CD4-positive, alpha-beta T cell (primary cell): ENCODE data around the gene LRP2. TPM values are rescaled to one million over a fixed set of nuclear protein-coding genes. Genes with fewer than 3 reads are reported as not detected.
"Not testable (repeated sequence)": the region's sequence is repeated elsewhere in the genome, so short reads cannot be mapped to it uniquely, and the experiment has no call there.

Experiments used
- ATAC-seq: fragments of 200-7000 bp; cut with Tn5 transposase; one replicate; pipeline ENCODE4 v1.10.0; 2022; ENCODE audit warnings: mild to moderate bottlenecking; ENCODE audit not compliant: poor library complexity
- CTCF ChIA-PET: fragments of 350-600 bp; sonication (Branson Sonifier 250); formaldehyde crosslinking; loops from one replicate; lab custom pipeline; 2021; ENCODE audit warnings: antibody characterized with exemption, inconsistent platforms; lab: Charles Lee
- POLR2A ChIA-PET: fragments of 350-600 bp; sonication (Branson Sonifier 250); formaldehyde crosslinking; loops from one replicate; lab custom pipeline; 2021; ENCODE audit warnings: antibody characterized with exemption, inconsistent platforms; lab: Charles Lee
- DNase-seq, 14 experiments: peaks; one replicate each; pipeline ENCODE4 v3.0.0-alpha.2; 2013 to 2020; ENCODE audit warnings: mixed read lengths in 2 of 14
- H3K27ac ChIP-seq, 2 donors: one replicate each; pipeline versions ENCODE4 v1.5.1 to v1.7.0; 2013; ENCODE audit warnings: low read length in 2 of 2, low read depth in 1 of 2, mild to moderate bottlenecking in 1 of 2
- H3K27me3 ChIP-seq, 2 experiments: 1 replicate in 1 of 2; 2 replicates in 1 of 2; pipeline versions ENCODE4 v1.6.1 to v1.7.0; 2013; ENCODE audit warnings: low read length in 2 of 2, control low read depth in 1 of 2, mild to moderate bottlenecking in 1 of 2, moderate library complexity in 1 of 2; ENCODE audit not compliant: insufficient read depth in 2 of 2, control insufficient read depth in 1 of 2
- H3K36me3 ChIP-seq: one replicate; pipeline ENCODE4 v1.6.1; 2013; ENCODE audit warnings: low read length, control low read depth; ENCODE audit not compliant: insufficient read depth
- H3K4me1 ChIP-seq: one replicate; pipeline ENCODE4 v1.6.1; 2013; ENCODE audit warnings: low read length, control low read depth; ENCODE audit not compliant: insufficient read depth
- H3K4me3 ChIP-seq: one replicate; pipeline ENCODE4 v1.5.1; 2013; ENCODE audit warnings: mild to moderate bottlenecking, low read length, moderate library complexity
- H3K9me3 ChIP-seq, 2 experiments: 1 replicate in 1 of 2; 2 replicates in 1 of 2; pipeline versions ENCODE4 v1.6.1 to v1.7.0; 2013; ENCODE audit warnings: low read length in 2 of 2, mild to moderate bottlenecking in 2 of 2, control low read depth in 1 of 2, moderate library complexity in 1 of 2; ENCODE audit not compliant: control insufficient read depth in 1 of 2, insufficient read depth in 1 of 2
- H3K27ac Mint-ChIP-seq: one replicate; pipeline ENCODE4 v1.8.0; 2020; ENCODE audit warnings: mixed read lengths
- H3K27me3 Mint-ChIP-seq: one replicate; pipeline ENCODE4 v1.8.0; 2021; ENCODE audit warnings: mixed read lengths
- H3K36me3 Mint-ChIP-seq: one replicate; pipeline ENCODE4 v1.8.0; 2021; ENCODE audit warnings: low read depth, mixed read lengths
- H3K4me1 Mint-ChIP-seq: one replicate; pipeline ENCODE4 v1.8.0; 2021; ENCODE audit warnings: low read depth, mixed read lengths
- H3K4me3 Mint-ChIP-seq: one replicate; pipeline ENCODE4 v1.8.0; 2020; ENCODE audit warnings: mild to moderate bottlenecking, mixed read lengths
- H3K9me3 Mint-ChIP-seq: one replicate; pipeline ENCODE4 v1.8.0; 2020; ENCODE audit warnings: mixed read lengths
- intact Hi-C, 2 experiments: fragments of 100-400 bp; cut with DNase I in 1 of 2; cut with micrococcal nuclease in 1 of 2; formaldehyde crosslinking; loops; one replicate each; pipeline versions ENCODE4 v1.15.1 to v1.9.0; 2023 to 2025; cut with DNase I, micrococcal nuclease
- total RNA-seq, 174 experiments: library from RNA in 2 of 174; stranded (reverse) in 2 of 174; gene quantifications; one replicate each; pipeline ENCODE4 v1.2.3 and lab custom pipeline; 2021 to 2026
- TF ChIP-seq, protein P1 (sequence below): fragments of 200-600 bp; IDR thresholded peaks from one replicate; pipeline ENCODE4 v1.8.0; 2022; ENCODE audit warnings: antibody characterized with exemption, mild to moderate bottlenecking

LRP2 gene
- total RNA-seq, 2 experiments from 2014 or later = 0.03 TPM; not detected in 1

DNA sequence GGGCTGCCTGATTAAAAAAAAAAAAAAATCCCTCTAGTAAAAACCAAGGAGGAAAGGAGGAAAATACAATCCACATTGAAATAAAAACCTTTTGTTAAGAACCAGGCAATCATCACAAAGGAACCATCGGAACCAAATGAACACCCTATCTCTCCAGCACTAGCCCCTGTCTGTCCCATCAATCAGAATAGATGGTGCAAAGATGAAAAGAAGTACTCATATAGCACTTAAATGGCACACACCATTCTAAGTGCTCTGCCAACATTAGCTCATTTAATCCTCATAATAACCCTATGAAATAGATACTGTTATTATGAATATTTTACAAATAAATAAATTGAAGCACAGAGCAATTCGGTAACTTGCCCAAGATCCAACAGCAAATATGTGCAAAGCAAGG lies 38.5 kb downstream of the LRP2 start:
- Histone ChIP-seq H3K9me3 (no peaks in the 10 kb centered on the region), H3K36me3 (no peaks in the 10 kb centered on the region), H3K27ac (no peak overlapping the region), H3K4me1 (no peaks in the 10 kb centered on the region), H3K4me3 (no peak overlapping the region), H3K27me3 (peaks cover 0 to 5% of the 10 kb centered on the region in 2 experiments)
- intact Hi-C loops = no loop called here
- no peak overlapping the region for H3K4me3 Mint-ChIP-seq
- H3K4me1 Mint-ChIP-seq = no peaks in the 10 kb centered on the region
- no peak for ATAC-seq
- DNase-seq = no peak
- ChIA-PET POLR2A (no interaction called here), CTCF (no interaction called here)
- no peak overlapping the region for H3K27ac Mint-ChIP-seq
- H3K27me3 Mint-ChIP-seq = peaks cover 8% of the 10 kb centered on the region
- TF ChIP-seq, protein P1, sequence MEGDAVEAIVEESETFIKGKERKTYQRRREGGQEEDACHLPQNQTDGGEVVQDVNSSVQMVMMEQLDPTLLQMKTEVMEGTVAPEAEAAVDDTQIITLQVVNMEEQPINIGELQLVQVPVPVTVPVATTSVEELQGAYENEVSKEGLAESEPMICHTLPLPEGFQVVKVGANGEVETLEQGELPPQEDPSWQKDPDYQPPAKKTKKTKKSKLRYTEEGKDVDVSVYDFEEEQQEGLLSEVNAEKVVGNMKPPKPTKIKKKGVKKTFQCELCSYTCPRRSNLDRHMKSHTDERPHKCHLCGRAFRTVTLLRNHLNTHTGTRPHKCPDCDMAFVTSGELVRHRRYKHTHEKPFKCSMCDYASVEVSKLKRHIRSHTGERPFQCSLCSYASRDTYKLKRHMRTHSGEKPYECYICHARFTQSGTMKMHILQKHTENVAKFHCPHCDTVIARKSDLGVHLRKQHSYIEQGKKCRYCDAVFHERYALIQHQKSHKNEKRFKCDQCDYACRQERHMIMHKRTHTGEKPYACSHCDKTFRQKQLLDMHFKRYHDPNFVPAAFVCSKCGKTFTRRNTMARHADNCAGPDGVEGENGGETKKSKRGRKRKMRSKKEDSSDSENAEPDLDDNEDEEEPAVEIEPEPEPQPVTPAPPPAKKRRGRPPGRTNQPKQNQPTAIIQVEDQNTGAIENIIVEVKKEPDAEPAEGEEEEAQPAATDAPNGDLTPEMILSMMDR = no peak
- no peaks in the 10 kb centered on the region for H3K36me3 Mint-ChIP-seq
- no peaks in the 10 kb centered on the region for H3K9me3 Mint-ChIP-seq

DNA sequence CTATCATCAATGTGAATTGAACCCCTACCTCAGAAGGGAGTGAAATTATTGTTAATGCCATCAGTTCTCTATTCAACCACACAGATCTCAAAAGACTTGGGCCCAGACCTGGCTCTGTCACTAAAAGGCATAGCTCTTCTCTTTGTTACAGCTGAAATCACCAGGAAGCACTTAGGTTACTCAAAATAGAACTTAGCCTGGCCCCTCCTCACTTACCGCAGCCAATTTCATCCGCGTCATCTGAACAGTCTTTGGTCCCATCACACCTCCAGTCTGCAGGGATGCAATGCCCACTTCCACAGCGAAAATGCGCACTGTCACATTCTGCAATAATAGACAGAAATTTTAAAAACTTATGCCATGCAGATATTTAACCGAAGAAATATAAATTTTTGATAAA lies 41.8 kb downstream of the LRP2 start:
- no peak overlapping the region for H3K27ac ChIP-seq
- CTCF ChIA-PET = no interaction called here
- H3K36me3 Mint-ChIP-seq = no peaks in the 10 kb centered on the region
- no peak for ATAC-seq
- peaks cover 18% of the 10 kb centered on the region for H3K27me3 Mint-ChIP-seq
- H3K9me3 Mint-ChIP-seq = no peaks in the 10 kb centered on the region
- intact Hi-C loops = no loop called here
- H3K4me3 ChIP-seq = no peak overlapping the region
- no peaks in the 10 kb centered on the region for H3K36me3 ChIP-seq
- H3K4me1 Mint-ChIP-seq = no peaks in the 10 kb centered on the region
- H3K4me3 Mint-ChIP-seq = no peak overlapping the region
- no peak for DNase-seq
- TF ChIP-seq, protein P1 = no peak
- POLR2A ChIA-PET = no interaction called here
- H3K27me3 ChIP-seq = peaks cover 3 to 5% of the 10 kb centered on the region in 2 experiments
- H3K27ac Mint-ChIP-seq = no peak overlapping the region
- no peaks in the 10 kb centered on the region for H3K9me3 ChIP-seq
- H3K4me1 ChIP-seq = no peaks in the 10 kb centered on the region

GRCh38 chr2:169315357-169315756 lies 47.0 kb downstream of the LRP2 start:
- POLR2A ChIA-PET = no interaction called here
- no peaks in the 10 kb centered on the region for H3K4me1 Mint-ChIP-seq
- TF ChIP-seq, protein P1 = no peak
- no peaks in the 10 kb centered on the region for H3K36me3 Mint-ChIP-seq
- CTCF ChIA-PET = no interaction called here
- H3K9me3 ChIP-seq = no peaks in the 10 kb centered on the region
- H3K27me3 ChIP-seq = peaks cover 5 to 6% of the 10 kb centered on the region in 2 experiments
- H3K4me3 ChIP-seq = no peak overlapping the region
- no peaks in the 10 kb centered on the region for H3K4me1 ChIP-seq
- no peak overlapping the region for H3K4me3 Mint-ChIP-seq
- H3K27me3 Mint-ChIP-seq = peaks cover 34% of the 10 kb centered on the region
- H3K27ac Mint-ChIP-seq = no peak overlapping the region
- no peaks in the 10 kb centered on the region for H3K36me3 ChIP-seq
- no peak overlapping the region for H3K27ac ChIP-seq
- DNase-seq = no peak
- ATAC-seq = no peak
- H3K9me3 Mint-ChIP-seq = peaks cover 3% of the 10 kb centered on the region
- intact Hi-C loops = no loop called here

- H3K36me3 ChIP-seq, H3K4me3 ChIP-seq, H3K9me3 Mint-ChIP-seq, CTCF ChIA-PET, DNase-seq, H3K27me3 ChIP-seq, H3K4me1 Mint-ChIP-seq, H3K9me3 ChIP-seq, H3K4me1 ChIP-seq, H3K36me3 Mint-ChIP-seq, ATAC-seq, H3K27ac ChIP-seq, POLR2A ChIA-PET, intact Hi-C loops, H3K27ac Mint-ChIP-seq, H3K4me3 Mint-ChIP-seq: not testable (repeated sequence)
- peaks cover 10% of the 10 kb centered on the region for H3K27me3 Mint-ChIP-seq
These were observed 54.0 kb downstream of the LRP2 start for GRCh38 chr2:169308349-169308748.

DNA sequence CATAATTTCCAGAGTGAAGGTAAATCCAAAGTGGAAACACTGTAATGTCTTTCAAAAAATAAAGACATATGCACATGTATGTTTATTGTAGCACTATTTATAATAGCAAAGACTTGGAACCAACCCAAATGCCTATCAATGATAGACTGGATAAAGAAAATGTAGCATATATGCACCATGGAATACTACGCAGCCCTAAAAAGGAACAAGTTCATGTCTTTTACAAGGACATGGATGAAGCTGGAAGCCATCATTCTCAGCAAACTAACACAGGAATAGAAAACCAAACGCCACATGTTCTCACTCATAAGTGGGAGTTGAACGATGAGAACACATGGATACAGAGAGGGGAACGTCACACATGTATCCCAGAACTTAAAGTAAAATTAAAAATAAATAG lies 57.6 kb downstream of the LRP2 start:
- H3K36me3 Mint-ChIP-seq, ATAC-seq, H3K27ac Mint-ChIP-seq, H3K4me3 ChIP-seq, H3K27me3 ChIP-seq, DNase-seq, H3K27ac ChIP-seq, intact Hi-C loops, POLR2A ChIA-PET, CTCF ChIA-PET, H3K27me3 Mint-ChIP-seq, H3K36me3 ChIP-seq, H3K9me3 Mint-ChIP-seq, H3K4me3 Mint-ChIP-seq, H3K9me3 ChIP-seq, H3K4me1 ChIP-seq, H3K4me1 Mint-ChIP-seq: not testable (repeated sequence)
